Body of pancreas (tissue), 4 donors: ENCODE data around the gene THADA. TPM values are rescaled to one million over a fixed set of nuclear protein-coding genes. Genes with fewer than 3 reads are reported as not detected.

Source experiments
- ATAC-seq: fragments of 150-250 bp; one replicate; pipeline ENCODE4 v1.9.1; 2016
- DNase-seq, 4 donors: peaks; one replicate each; pipeline ENCODE4 v3.0.0-alpha.2; 2019
- H3K27ac ChIP-seq, 4 donors: fragments of 200-600 bp; sonication (generic); 1 replicate in 3 of 4; 2 replicates in 1 of 4; pipeline versions ENCODE4 v1.5.1 to v1.6.1; 2016 to 2019; ENCODE audit warnings: mild to moderate bottlenecking in 1 of 4, mixed read lengths in 1 of 4, moderate library complexity in 1 of 4
- H3K27me3 ChIP-seq, 2 donors: fragments of 200-600 bp; sonication (generic); one replicate each; pipeline ENCODE4 v1.6.0; 2016; ENCODE audit warnings: mild to moderate bottlenecking in 1 of 2
- H3K36me3 ChIP-seq, 2 donors: fragments of 200-600 bp; sonication (generic); replicated peaks in 1 of 2; 2 replicates each; pipeline ENCODE4 v1.5.1; 2016; ENCODE audit warnings: low read depth in 2 of 2; ENCODE audit not compliant: insufficient read depth in 1 of 2
- H3K4me1 ChIP-seq: fragments of 200-600 bp; sonication (generic); one replicate; pipeline ENCODE4 v1.6.0; 2016
- H3K4me3 ChIP-seq, 2 donors: fragments of 200-600 bp; sonication (generic); 1 replicate in 1 of 2; 2 replicates in 1 of 2; pipeline ENCODE4 v1.5.1; 2016 to 2019
- H3K9me3 ChIP-seq, 3 donors: fragments of 200-600 bp; sonication (generic); 1 replicate in 2 of 3; 2 replicates in 1 of 3; pipeline ENCODE4 v1.5.1; 2016
- CTCF ChIP-seq, 7 experiments: fragments of 450-650 bp in 4 of 7; fragments of 200-600 bp in 3 of 7; sonication (generic) in 3 of 7; IDR thresholded peaks; one replicate each; pipeline ENCODE4 v1.5.1; 2016 to 2019; ENCODE audit warnings: antibody characterized with exemption in 7 of 7
- POLR2A ChIP-seq, 3 donors: fragments of 450-650 bp; IDR thresholded peaks; one replicate each; pipeline ENCODE4 v1.6.1; 2016; ENCODE audit warnings: antibody characterized with exemption in 3 of 3, mild to moderate bottlenecking in 2 of 3
- WGBS, 2 donors: methylation state at CpG; one replicate each; pipeline ENCODE4 v1.1.5; 2017; 5-methylcytosine and 5-hydroxymethylcytosine counted together
- intact Hi-C: fragments of 100-400 bp; cut with DNase I; formaldehyde crosslinking; loops from one replicate; pipeline ENCODE4 v1.15.1; 2023
- total RNA-seq, 2 donors: library from RNA; depleted of rRNA; stranded (reverse); fragments of >200 nt; gene quantifications; one replicate each; pipeline ENCODE4 v1.1.0, GENCODE V29; 2016

THADA gene
- total RNA-seq, 2 donors from 2014 or later, result 27.5 to 41.9 TPM

- H3K36me3 ChIP-seq, result no peaks in the 10 kb centered on the region
- ATAC-seq (no peak), DNase-seq (no peak)
- 85 to 89% methylated on average over 13 to 15 of the region's 16 CpGs for WGBS, 2 donors
- peaks cover 21% of the 10 kb centered on the region for H3K4me1 ChIP-seq
- H3K4me3 ChIP-seq, result no peak overlapping the region
- no peak overlapping the region for H3K27ac ChIP-seq
- no peaks in the 10 kb centered on the region for H3K27me3 ChIP-seq
- intact Hi-C loops, result no loop called here
- no peaks in the 10 kb centered on the region for H3K9me3 ChIP-seq
- TF ChIP-seq CTCF (IDR thresholded peaks at IDR 0.05) (no peak), POLR2A (IDR thresholded peaks at IDR 0.05) (no peak)
These were observed 407.1 kb downstream of the THADA start for GRCh38 chr2:43188561-43189386.

GRCh38 chr2:43186679-43187374 lies 409.0 kb downstream of the THADA start:
- intact Hi-C loops, result no loop called here
- no peaks in the 10 kb centered on the region for H3K36me3 ChIP-seq
- ATAC-seq (no peak), DNase-seq (no peak)
- TF ChIP-seq CTCF (IDR thresholded peaks at IDR 0.05) (no peak), POLR2A (IDR thresholded peaks at IDR 0.05) (no peak)
- H3K4me3 ChIP-seq, result no peak overlapping the region
- H3K27ac ChIP-seq, result no peak overlapping the region
- WGBS, 2 donors, result 79 to 100% methylated on average over 6 to 10 of the region's 12 CpGs
- H3K9me3 ChIP-seq, result no peaks in the 10 kb centered on the region
- peaks cover 2% of the 10 kb centered on the region for H3K4me1 ChIP-seq
- H3K27me3 ChIP-seq, result no peaks in the 10 kb centered on the region

DNA sequence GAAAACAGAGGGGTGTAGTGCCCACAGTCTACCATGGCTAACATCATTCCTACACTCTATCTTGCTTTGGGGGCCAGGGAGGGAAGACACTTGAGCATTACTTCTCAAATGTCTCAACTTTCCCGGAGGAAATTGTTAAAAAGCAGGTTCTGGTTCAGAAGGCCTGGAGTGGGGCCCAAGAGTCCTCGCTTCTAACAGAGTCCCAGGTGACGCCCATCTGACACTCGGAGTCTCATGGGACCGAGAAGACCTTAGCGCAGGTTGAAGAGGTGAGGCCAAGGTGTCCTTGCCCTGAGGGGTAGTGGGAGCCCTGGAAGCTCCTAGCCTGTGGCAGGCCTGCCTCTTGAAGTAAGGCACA lies 409.5 kb downstream of the THADA start:
- DNase-seq (no peak), ATAC-seq (no peak)
- Histone ChIP-seq H3K36me3 (no peaks in the 10 kb centered on the region), H3K4me3 (no peak overlapping the region), H3K27ac (no peak overlapping the region), H3K9me3 (no peaks in the 10 kb centered on the region), H3K27me3 (no peaks in the 10 kb centered on the region), H3K4me1 (no peaks in the 10 kb centered on the region)
- no peak for TF ChIP-seq CTCF (IDR thresholded peaks at IDR 0.05)
- no peak for TF ChIP-seq POLR2A (IDR thresholded peaks at IDR 0.05)
- WGBS, 2 donors, result 93 to 95% methylated on average over 6 of the region's 6 CpGs
- intact Hi-C loops, result no loop called here

GRCh38 chr2:43185146-43185545 lies 410.7 kb downstream of the THADA start:
- Histone ChIP-seq H3K4me1 (peaks cover 3% of the 10 kb centered on the region), H3K36me3 (no peaks in the 10 kb centered on the region), H3K27ac (no peak overlapping the region), H3K27me3 (no peaks in the 10 kb centered on the region), H3K9me3 (no peaks in the 10 kb centered on the region), H3K4me3 (no peak overlapping the region)
- TF ChIP-seq CTCF (IDR thresholded peaks at IDR 0.05) (no peak), POLR2A (IDR thresholded peaks at IDR 0.05) (no peak)
- WGBS, 2 donors, result 79 to 93% methylated on average over 4 of the region's 4 CpGs
- intact Hi-C loops, result no loop called here
- ATAC-seq (no peak), DNase-seq (no peak)
